GM10248 (cell line): ENCODE results near the gene CCT7.

Experiments
- CTCF ChIA-PET: fragments of 300-600 bp; sonication (Branson Sonifier 250); formaldehyde crosslinking; extraction: SDS; loops from one replicate; lab custom pipeline; 2021; ENCODE audit warnings: antibody characterized with exemption; lab: Yijun Ruan, JAX
- POLR2A ChIA-PET: fragments of 350-650 bp; sonication (Branson Sonifier 250); formaldehyde crosslinking; extraction: SDS; loops from one replicate; lab custom pipeline; 2020; ENCODE audit warnings: antibody characterized with exemption; lab: Yijun Ruan, JAX
- DNase-seq: peaks from one replicate; pipeline ENCODE4 v3.0.0; 2012; ENCODE audit errors: extremely low spot score
- TF ChIP-seq, protein P1 (sequence below): IDR thresholded peaks from 2 replicates; pipeline ENCODE4 v1.5.1; 2012; ENCODE audit warnings: mild to moderate bottlenecking, low read depth; ENCODE audit errors: extremely low read depth, missing control alignments, control extremely low read depth

CCT7 gene

DNA sequence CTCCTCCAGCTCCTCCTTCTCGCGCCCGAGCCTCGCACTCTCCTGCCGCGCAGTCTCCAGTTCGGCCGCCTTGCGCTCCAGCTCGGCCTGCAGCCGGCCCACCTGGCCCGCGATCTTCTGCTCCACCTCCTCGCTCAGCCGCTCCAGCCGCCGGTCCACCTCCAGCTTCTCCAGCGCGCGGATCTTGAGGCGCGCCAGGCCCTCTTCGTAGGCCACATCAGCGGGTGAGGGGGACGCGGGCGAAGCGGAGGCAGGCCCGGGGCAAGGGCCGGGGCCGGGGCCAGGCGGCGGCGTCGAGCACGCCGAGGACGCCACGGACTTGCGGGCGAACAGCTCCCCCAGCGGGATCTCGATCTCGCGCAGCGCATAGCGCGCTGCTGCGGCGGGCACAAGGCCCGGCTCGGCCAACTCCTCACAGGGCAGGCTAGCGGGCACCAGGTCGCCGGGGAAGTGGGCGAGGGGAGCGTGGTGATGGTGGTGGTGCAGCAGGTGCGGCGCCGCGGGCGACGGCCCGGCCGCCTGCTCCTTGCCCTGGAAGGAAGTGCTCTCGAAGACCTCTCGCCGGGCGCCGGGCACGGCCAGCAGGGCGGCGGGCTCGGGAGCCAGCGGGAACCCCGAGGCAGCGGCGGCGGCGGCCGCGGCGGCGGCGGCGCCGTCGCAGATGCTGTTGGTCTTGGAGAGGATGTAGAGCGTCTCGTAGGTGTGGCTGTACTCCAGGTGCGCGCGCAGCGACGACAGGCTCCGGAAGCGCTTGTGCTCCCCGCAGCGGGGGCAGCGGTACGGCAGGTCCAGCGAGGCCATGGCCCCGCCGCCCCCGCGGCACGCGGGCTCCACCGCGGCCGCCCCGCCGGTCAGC is 35.0 kb downstream of the CCT7 start:
- TF ChIP-seq, protein P1, sequence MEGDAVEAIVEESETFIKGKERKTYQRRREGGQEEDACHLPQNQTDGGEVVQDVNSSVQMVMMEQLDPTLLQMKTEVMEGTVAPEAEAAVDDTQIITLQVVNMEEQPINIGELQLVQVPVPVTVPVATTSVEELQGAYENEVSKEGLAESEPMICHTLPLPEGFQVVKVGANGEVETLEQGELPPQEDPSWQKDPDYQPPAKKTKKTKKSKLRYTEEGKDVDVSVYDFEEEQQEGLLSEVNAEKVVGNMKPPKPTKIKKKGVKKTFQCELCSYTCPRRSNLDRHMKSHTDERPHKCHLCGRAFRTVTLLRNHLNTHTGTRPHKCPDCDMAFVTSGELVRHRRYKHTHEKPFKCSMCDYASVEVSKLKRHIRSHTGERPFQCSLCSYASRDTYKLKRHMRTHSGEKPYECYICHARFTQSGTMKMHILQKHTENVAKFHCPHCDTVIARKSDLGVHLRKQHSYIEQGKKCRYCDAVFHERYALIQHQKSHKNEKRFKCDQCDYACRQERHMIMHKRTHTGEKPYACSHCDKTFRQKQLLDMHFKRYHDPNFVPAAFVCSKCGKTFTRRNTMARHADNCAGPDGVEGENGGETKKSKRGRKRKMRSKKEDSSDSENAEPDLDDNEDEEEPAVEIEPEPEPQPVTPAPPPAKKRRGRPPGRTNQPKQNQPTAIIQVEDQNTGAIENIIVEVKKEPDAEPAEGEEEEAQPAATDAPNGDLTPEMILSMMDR = no peak
- ChIA-PET CTCF (interaction anchor here (1.2 to 1.7 kb wide), 4 partner anchors 8 to 92 kb away, joined by 3 to 15 read pairs (median 4); no protein-coding TSS in a partner anchor), POLR2A (no interaction called here)
- DNase-seq = peak; percentile 91

DNA sequence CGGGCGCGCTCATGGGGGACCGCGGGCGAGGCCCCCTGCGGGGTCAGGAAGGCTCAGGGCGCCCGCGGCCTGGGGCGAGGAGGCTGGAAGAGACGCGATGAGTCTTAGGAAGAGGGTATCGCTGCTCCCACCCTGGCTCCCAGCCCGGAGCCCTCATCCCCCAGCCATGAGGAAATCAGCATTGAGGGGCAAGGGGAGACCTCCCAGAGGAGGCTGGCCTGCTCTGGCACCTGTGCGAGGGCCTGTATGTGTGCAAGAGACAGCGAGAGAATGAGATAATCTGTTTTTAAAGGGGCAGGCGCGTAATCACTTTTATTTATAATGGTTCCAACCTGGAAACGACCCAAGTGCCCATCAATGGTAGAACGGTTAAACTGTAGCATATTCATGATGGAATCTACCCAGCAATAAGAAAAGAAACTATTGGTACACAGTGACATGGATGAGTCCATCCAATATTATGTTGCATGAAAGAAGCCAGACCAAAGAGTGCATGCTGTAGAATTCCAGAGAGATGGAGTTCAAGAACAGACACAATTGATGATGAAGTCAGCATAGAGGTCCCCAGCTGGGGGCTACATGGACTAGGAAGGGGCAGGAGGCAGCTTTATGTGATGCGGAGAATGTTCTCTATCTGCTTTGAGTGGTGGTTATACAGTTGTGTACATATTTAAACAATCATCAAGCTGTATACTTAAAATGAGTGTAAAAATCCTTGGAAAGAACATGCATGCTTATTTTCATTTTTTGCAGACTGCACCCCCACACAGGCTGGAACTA is 35.8 kb downstream of the CCT7 start:
- ChIA-PET CTCF (interaction anchor here (0.9 to 4.4 kb wide), 3 partner anchors 11 to 38 kb away, joined by 3 to 13 read pairs (median 3); no protein-coding TSS in a partner anchor), POLR2A (no interaction called here)
- no peak for DNase-seq
- TF ChIP-seq, protein P1 = no peak

DNA sequence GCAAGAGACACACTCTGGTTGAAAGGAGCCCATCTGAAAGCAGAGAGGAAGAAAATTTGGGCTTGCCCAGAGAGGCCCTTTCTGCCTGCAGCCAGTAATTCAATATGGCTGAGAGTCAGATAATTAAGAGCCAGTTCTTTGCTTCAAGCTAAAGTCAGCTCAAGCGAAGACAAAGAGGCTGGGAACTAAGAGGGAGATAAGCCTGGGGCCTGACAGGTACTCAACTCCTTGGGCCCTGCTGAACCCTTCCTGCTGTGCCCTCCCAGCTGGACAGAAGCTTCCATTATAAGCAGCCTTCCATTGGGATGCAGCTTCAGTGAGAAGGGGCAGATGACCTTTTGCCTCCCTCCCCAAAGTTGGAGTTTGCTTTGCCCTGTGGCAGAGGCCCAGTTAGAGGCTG is 38.2 kb downstream of the CCT7 start:
- POLR2A ChIA-PET = no interaction called here
- TF ChIP-seq, protein P1 = no peak
- CTCF ChIA-PET = interaction anchor here (1.1 to 6.6 kb wide), 4 partner anchors 9 to 187 kb away, joined by 3 to 35 read pairs (median 8); no protein-coding TSS in a partner anchor
- DNase-seq = no peak

DNA sequence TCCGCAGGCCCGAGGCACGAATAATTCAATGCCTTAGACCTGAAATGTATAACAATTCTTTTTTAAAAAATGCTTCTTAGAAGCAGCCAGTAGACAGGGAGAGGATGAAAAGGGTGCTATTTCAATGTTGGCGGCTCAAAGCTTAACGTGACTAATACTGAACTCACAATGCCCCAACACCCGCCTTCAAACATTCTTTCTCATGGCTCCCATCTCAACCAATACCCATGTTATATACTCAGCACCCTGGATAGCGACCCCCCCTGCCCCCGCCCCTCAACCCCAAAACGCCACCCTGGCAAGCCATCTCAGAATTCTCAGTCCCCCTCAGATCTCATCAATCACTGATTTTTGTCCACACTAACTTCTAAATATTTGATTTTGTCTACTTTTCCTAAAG is 45.7 kb downstream of the CCT7 start:
- ChIA-PET CTCF (interaction anchor here (2.6 to 5.9 kb wide), 2 partner anchors 8 to 10 kb away, joined by 13 to 32 read pairs; no protein-coding TSS in a partner anchor), POLR2A (no interaction called here)
- TF ChIP-seq, protein P1 = no peak
- DNase-seq = no peak

DNA sequence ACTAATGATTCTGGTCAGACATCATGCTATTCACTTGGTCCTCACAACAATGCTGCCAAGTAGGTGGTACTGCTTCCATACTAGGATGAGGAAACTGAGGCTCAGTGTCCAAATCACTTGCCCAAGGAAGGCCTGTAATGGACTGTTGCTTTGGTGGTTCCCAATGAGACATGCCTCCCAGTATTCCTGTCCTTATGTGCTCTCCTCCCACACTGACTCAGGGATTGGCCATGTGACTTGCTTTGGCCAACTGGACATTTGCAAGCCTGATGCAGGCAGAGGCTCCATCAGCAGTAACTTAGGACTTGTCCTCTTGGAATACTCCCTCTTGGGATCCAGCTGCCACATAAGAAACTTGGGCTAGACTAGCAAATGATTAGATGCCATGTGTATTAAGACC is 47.1 kb downstream of the CCT7 start:
- no peak for DNase-seq
- POLR2A ChIA-PET = no interaction called here
- TF ChIP-seq, protein P1 = no peak
- CTCF ChIA-PET = interaction anchor here (2.6 to 5.9 kb wide), 2 partner anchors 9 kb away, joined by 13 to 32 read pairs; no protein-coding TSS in a partner anchor

DNA sequence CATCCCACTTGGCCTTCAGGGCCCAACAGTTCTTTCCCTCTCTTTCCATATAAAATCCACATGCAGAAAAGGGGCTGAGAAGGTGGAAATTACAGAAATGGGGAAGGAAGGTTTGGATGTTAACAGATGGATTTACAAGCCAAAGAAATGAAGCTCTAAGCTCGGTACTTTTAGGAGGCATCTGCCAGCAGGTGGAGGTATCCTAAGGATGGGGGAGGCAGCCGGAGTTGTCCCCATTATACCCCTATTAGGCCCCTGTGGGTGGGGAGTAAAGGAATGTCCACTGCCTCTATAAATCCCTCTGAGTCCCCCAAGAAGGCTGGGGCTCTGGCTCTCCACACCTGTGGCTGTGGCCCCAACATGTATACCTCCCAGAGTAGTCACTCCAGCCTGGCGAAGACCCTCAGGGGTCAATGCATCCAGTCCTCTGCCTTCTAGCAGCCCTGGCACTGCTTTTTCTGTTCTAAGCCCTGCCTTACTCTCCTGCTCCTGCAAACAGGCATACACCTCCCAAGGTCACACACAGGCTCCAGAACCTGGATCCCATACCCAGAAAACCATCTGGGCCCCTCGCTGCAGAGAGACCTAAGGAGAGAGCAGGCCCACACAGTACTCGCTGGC is 48.9 kb downstream of the CCT7 start:
- ChIA-PET POLR2A (no interaction called here), CTCF (interaction anchor here (5.9 kb wide), 1 partner anchor 7 kb away, joined by 32 read pairs; no protein-coding TSS in a partner anchor)
- TF ChIP-seq, protein P1 = no peak
- DNase-seq = no peak
